ENCODE measurements around the gene NQO1. TPM values are rescaled to one million over a fixed set of nuclear protein-coding genes. Genes with fewer than 3 reads are reported as not detected.

The NQO1 gene
- total and polyA plus RNA-seq, 9 of the 15 experiments (the other 6 are each of a cell fraction or from before 2014, with no cell fraction given), result 96.7 to 198 (median 122) TPM

DNA sequence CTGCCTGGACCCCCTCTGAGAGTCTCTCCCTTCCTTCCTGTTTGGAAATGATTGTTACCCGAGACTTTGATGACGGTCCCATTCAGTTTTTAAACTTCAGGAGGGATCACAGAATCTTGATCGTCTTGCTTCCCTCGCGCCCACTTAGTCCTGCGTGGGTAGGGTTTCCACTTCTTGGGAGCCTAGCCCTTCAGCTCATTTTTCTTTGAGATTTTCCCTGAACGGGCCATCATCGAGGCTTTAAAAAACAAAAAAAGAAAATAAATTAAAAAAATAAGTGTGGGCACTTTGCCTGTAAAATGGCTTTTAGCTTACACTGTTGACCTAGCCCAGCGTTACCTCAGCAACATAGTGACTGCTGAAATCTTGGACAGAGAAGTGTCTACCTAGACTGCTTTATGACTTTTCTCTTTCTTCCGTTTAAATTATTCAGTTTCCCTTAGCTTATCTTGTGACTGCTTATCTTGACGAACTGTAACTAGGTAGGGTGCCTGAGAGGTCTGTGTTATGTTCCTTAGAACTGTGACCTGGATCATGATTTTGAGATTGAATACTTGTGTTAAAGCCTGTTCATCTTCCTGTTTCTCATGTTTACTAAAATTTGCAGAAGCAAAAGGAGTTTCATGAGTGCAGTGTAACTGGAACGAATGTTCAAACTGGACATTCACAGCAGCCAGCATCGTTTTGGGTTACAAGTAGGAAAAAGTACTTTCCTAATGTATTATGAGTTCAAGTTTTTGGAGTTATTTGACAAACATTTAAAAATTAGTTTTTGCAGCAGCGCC is 36.6 kb upstream of the NQO1 start:
- DNase-seq (ENCODE audit: extremely low read depth in 1 of 4, low spot score in 3 of 4), result peak in 2 of 4 experiments; percentile 17 to 52
- in situ Hi-C loops (cut with MboI) (no loop called here), intact Hi-C loops (cut with micrococcal nuclease) (no loop called here)
- no peaks in the 10 kb centered on the region for H4K20me1 ChIP-seq (replicated peaks; ENCODE audit: control insufficient read depth, insufficient read depth, low read length)
- ChIA-PET CTCF (ENCODE audit: low intra/inter-chr PET ratio) (no interaction called here), POLR2A (interaction anchor here (0.6 to 2.5 kb wide), 7 partner anchors 8 to 113 kb away, joined by 3 to 14 read pairs (median 4); no protein-coding TSS in a partner anchor)
- H3K9me3 ChIP-seq (replicated peaks; ENCODE audit: control insufficient read depth, insufficient read depth, low read depth, low read length), result no peaks in the 10 kb centered on the region
- no peaks in the 10 kb centered on the region for H3K9me1 ChIP-seq (ENCODE audit: control insufficient read depth, insufficient read depth, low read length)
- peak overlapping the region; percentile 93 to 99 for H3K9ac ChIP-seq (ENCODE audit: insufficient read depth in 1 of 2, low read depth in 2 of 2, low read length in 2 of 2)
- peak overlapping the region; percentile 95 for H2AFZ ChIP-seq (ENCODE audit: low read depth, low read length)
- H3K27ac ChIP-seq (ENCODE audit: extremely low read depth, low read depth, low read length), result peak overlapping the region; percentile 85
- WGBS (ENCODE audit: insufficient coverage, low coverage, missing lambda C conversion rate), result 5% methylated on average over 13 of the region's 14 CpGs
- BruUV-seq (replicated peaks), result TSS peak; percentile 57
- no peaks in the 10 kb centered on the region for H3K36me3 ChIP-seq (ENCODE audit: control insufficient read depth, insufficient read depth, low read length)
- peaks cover 35% of the 10 kb centered on the region for H3K79me2 ChIP-seq (ENCODE audit: control insufficient read depth, insufficient read depth, low read length)
- H3K4me3 ChIP-seq, result peak overlapping the region; percentile 97
- H3K4me2 ChIP-seq (ENCODE audit: insufficient read depth, low read length), result peak overlapping the region; percentile 97
- peak; percentile 78 for FAIRE-seq
- H3K4me1 ChIP-seq (replicated peaks in 1 of 2; ENCODE audit: control insufficient read depth in 2 of 2, insufficient read depth in 2 of 2, low read length in 2 of 2), result peaks cover 6 to 8% of the 10 kb centered on the region in 2 experiments; a peak in 4 of 5 replicates
- peak; percentile 71 for ATAC-seq
- H3K27me3 ChIP-seq (ENCODE audit: control insufficient read depth in 2 of 2, insufficient read depth in 2 of 2, low read length in 2 of 2), result no peaks in the 10 kb centered on the region
- TF ChIP-seq ELF2 (CRISPR knock-in tag; IDR thresholded peaks at IDR 0.05), result 0 out of 2 replicates have a peak, but pooled peaks have one; percentile 4
- TF ChIP-seq RNF2 (IDR thresholded peaks at IDR 0.05), result no peak
- no peak for TF ChIP-seq CBX8 (IDR thresholded peaks at IDR 0.05; ENCODE audit: borderline replicate concordance, extremely low read depth, low read depth, low read length, poor library complexity, severe bottlenecking)
- TF ChIP-seq KDM1A (IDR thresholded peaks at IDR 0.05), result no peak
- no peak for TF ChIP-seq ESRRB (CRISPR knock-in tag; IDR thresholded peaks at IDR 0.05; ENCODE audit: borderline replicate concordance)
- 0 out of 2 replicates have a peak, but pooled peaks have one; percentile 21 for TF ChIP-seq EP400 (IDR thresholded peaks at IDR 0.05)
- TF ChIP-seq PML (IDR thresholded peaks at IDR 0.05; ENCODE audit: low read length), result no peak
- TF ChIP-seq TAF7 (tag; IDR thresholded peaks at IDR 0.05), result no peak
- TF ChIP-seq FOS (IDR thresholded peaks at IDR 0.05; ENCODE audit: extremely low read depth, insufficient read length), result no peak
- TF ChIP-seq KLF13 (tag; IDR thresholded peaks at IDR 0.05; ENCODE audit: borderline replicate concordance, low read depth), result no peak
- TF ChIP-seq RBBP5 (IDR thresholded peaks at IDR 0.05; ENCODE audit: borderline replicate concordance, insufficient read depth, low read length, poor library complexity, severe bottlenecking), result no peak
- TF ChIP-seq HCFC1 (IDR thresholded peaks at IDR 0.05; ENCODE audit: low read depth, low read length), result no peak
- TF ChIP-seq, protein P1, sequence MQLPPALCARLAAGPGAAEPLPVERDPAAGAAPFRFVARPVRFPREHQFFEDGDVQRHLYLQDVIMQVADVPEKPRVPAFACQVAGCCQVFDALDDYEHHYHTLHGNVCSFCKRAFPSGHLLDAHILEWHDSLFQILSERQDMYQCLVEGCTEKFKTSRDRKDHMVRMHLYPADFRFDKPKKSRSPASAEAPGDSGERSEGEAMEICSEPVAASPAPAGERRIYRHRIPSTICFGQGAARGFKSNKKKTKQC (CRISPR knock-in tag; IDR thresholded peaks at IDR 0.05), result no peak
- no peak for TF ChIP-seq ZEB2 (IDR thresholded peaks at IDR 0.05)
- no peak for TF ChIP-seq POLR2H (tag; IDR thresholded peaks at IDR 0.05; ENCODE audit: low read depth)
- TF ChIP-seq, protein P2, sequence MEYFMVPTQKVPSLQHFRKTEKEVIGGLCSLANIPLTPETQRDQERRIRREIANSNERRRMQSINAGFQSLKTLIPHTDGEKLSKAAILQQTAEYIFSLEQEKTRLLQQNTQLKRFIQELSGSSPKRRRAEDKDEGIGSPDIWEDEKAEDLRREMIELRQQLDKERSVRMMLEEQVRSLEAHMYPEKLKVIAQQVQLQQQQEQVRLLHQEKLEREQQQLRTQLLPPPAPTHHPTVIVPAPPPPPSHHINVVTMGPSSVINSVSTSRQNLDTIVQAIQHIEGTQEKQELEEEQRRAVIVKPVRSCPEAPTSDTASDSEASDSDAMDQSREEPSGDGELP (CRISPR knock-in tag; IDR thresholded peaks at IDR 0.05; ENCODE audit: borderline replicate concordance), result no peak

Data from K562 (cell line).